Endometrium (tissue), 2 donors: ENCODE measurements around the gene EXOSC9.
"Not testable (repeated sequence)": the region's sequence is repeated elsewhere in the genome, so short reads cannot be mapped to it uniquely, and the experiment has no call there.

Source experiments
- FAIRE-seq: peaks from 2 replicates; lab custom pipeline; 2012; peaks lifted over from hg19 to GRCh38; lab: Jason Lieb, UNC
- donor health status: control.
- donor health status: control.

EXOSC9 gene, protein sequence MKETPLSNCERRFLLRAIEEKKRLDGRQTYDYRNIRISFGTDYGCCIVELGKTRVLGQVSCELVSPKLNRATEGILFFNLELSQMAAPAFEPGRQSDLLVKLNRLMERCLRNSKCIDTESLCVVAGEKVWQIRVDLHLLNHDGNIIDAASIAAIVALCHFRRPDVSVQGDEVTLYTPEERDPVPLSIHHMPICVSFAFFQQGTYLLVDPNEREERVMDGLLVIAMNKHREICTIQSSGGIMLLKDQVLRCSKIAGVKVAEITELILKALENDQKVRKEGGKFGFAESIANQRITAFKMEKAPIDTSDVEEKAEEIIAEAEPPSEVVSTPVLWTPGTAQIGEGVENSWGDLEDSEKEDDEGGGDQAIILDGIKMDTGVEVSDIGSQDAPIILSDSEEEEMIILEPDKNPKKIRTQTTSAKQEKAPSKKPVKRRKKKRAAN

DNA sequence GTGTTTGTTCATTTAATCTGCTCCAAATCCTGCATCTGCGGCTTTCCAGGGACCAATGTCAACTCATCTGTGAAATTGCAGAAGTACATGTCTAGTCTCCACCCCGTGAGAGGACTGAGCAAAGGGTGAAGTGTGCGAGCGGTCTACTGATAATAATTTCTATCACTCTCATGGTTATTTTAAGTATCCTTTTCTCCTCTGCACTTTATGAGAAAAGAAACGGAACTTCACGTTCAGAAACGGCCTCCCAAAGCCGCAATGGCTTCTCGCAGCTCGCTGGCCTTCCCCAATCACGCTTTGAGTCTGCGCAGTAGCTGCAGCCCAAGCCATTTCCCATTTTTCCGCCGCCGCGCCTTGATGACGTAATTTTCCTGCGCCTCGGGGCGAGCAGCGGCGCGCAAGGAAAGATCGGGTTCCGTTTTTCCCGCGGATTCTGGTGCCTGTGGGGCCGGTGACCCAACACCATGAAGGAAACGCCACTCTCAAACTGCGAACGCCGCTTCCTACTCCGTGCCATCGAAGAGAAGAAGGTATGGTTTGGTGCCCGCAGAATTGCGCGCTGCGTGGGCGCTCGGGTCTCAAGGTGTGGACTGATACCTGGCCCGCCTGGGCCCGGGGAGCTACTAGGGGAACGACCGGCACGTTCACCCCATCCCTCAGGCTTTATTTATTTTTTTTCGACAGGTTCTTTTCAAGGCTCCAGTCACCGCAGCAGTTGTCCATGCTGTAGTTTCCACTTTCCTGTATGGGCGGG is at the start of gene EXOSC9:
Gene EXOSC9, plus strand, starts transcription at position 363 of the 754 bp plus-strand sequence. Its CDS starts 102 bp downstream, at position 465.
- FAIRE-seq: peak; percentile 94

DNA sequence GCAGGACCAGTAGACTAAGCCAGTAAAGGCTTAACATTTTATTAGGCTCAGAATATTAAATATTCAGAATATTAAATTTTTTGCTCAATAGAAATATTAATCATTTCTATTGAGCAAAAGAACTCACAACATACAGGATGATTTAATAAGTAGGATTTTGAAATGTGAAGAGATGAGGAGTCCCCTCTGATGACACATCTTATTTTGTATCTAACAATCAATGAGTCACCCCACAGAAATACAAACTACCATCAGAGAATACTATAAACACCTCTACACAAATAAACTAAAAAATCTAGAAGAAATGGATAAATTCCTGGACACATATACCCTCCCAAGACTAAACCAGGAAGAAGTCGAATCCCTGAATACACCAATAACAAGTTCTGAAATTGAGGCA is 49.0 kb upstream of the EXOSC9 start:
- not testable (repeated sequence) for FAIRE-seq

DNA sequence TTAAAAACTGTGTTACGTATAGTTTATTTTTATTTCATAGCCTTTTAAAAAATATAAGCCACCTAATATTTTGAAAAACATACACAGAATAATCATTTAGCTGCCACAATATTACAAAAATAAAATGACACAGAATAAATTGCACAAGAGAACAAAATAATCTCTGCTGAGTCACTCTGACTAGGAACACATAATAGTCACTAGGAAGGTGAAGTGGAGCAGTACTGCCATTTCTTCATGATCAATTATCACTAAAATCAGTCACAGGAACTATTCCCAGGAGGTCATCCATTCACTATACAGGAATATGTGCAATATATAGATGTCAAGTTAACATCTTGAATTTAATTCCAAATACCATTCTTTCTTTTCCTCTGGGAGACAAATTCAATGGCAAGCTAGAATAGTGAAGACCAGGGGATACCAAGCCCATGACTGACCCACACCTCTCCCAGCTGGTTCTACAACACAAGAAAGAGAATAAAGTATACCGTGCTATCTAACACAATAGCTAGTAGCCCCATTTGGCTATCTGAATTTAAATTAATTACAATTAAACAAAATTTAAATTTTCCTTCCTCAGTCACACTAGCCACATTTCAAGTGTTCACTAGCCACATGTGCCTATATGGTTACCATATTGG is 42.1 kb upstream of the EXOSC9 start:
- no peak for FAIRE-seq

DNA sequence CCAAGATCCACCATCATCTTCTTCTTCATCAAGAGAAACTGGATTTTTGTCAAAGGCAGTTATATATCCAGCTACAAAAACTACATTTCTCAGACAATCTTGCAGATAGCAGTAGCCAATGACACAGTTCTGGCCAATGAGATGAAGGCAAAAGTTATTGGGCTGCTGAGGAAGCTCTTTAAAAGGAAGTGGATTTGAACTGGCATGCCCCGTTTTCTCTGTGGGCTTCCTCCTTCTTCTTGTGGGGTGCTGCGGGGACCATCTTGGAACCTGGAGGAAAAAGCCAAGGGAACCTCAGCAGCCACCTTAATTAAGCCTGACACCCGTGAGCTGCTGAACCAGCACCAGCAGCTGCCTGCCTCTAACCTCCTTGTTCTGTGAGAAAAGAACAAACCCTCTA is 40.9 kb upstream of the EXOSC9 start:
- FAIRE-seq: no peak

DNA sequence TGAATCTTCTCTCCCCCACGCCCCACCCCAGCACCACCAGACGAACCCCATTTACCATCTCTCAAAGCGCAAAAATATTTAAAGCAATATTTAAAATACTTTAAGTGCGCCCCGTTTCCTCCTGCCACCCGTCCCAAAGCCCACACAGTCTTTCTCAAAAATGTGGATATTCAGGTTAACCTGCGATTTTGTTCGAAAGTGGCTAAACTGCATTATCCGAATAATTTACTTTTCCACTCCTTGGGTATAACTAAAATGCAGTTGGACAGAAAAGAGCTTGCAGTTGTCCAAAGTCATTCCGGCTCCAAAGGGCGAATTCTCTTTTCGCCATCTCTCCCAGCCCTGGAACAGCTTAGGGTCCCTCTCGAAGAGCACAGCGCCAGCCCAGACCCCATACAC is 36.8 kb upstream of the EXOSC9 start:
- no peak for FAIRE-seq

DNA sequence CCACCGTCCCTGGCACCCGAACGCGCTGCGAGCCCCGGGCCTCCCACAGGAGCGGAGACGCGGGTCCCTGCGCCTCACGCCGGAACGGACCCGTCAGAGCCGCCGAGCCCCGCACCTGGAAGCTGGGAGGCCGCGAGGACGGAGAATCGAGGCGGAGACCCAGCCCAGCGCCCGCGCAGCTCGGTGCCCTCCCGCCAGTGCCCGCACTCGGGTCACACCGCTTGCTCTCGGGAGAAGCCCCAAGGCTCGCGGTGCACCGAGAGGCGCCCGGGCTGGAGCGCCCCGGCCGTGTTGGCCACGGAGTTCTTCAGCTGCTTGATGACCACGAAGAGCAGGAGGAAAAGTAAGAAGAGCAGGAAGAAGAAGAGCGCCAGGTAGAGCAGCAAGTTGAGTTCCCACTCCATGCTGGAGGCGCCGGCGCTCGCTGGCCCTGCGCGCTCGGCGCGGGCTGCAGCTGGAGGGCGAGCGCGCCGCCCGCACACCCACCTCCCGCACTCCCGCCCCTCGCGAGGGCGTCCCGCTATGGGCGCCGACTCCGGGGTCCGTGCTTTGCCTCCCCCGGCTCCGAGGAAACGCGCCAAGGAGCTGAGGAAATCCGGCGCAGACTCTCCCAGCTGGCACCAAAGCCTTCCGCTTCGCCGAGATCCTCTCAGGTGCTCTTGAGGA is 36.3 kb upstream of the EXOSC9 start, which contains the start of gene SMIM43:
Gene SMIM43, minus strand, starts transcription at position 463 of the 666 bp plus-strand sequence. Its CDS starts 59 bp downstream, at position 404.
- FAIRE-seq: no peak

DNA sequence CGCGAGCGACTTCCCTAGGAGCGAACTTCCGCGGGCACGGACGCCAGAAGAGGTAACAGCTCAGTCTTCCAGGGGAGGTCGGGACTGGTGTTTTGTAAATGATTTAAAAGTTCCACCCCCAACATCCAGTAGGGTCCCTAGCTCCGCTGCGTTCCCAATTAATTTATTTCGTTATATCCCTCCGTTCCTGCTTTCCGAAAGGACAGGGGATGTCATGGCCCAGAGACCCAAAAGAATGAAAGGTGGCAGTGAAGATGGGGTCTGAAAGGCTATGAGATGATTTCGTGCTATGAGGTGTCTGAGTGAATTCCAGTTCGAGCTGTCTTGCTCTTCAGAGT is 35.8 kb upstream of the EXOSC9 start:
- no peak for FAIRE-seq

DNA sequence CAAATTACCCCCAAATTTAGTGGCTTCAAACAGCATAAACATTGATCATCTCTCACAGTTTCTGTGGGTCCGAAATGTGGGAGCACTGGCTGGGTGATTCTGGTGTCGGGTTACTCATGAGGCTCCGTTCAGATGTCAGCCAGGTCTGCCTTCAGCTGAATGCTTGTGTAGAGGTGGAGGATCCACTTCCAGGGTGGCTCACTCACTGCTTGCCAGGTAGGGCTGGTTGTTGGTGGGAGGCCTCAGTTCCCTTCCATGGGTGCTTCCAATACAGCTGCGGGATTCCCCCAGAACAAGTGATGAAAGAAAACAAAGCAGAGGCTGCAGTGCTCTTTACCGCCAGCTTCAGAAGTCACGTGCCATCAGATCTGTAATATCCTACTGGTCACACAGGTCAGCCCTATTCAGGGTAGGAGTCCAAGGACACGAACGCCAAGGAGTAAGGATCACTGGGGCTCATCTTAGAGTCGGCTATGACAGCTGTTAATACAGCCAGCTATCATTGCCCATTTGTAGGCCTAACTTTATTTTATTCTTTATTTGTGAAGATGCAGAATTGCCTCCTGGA is 35.1 kb upstream of the EXOSC9 start:
- FAIRE-seq: no peak

DNA sequence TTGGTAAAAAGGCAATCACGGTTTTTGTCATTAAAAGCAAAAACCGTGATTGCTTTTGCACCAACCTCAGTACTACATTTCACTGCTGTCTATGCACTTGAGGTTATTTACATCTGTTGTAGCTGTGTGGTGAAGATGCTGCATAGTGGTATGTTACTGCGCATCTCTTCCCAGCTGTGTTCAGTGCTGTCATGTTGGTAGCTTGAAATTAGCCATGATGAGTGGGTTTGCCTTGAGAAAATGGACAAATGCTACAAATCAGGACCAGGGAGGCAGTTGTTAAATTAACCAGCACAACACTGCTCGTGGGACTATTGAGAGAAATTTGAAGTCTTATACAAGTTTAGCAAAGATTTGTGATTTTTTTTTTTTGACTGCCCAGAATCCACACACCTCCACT is 34.0 kb upstream of the EXOSC9 start:
- FAIRE-seq: no peak

DNA sequence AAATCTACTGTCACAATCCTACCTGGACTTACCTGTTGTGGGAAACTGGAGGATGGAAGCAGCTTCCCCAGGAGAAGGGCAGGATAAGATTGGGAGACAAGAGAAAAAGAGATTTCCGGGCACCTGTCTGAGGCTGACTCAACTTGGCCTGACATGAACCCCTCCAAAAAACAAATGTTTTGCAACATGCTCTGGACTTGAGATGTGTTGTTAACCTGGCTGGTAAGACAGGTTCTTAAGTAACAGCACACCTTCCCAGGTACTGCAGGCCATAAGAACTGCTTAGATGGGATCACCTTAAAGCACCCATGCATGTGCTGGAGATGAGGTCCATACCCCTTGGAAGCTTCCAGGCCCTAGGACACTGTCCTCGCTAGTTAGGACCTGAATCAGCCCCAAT is 31.8 kb upstream of the EXOSC9 start:
- no peak for FAIRE-seq

DNA sequence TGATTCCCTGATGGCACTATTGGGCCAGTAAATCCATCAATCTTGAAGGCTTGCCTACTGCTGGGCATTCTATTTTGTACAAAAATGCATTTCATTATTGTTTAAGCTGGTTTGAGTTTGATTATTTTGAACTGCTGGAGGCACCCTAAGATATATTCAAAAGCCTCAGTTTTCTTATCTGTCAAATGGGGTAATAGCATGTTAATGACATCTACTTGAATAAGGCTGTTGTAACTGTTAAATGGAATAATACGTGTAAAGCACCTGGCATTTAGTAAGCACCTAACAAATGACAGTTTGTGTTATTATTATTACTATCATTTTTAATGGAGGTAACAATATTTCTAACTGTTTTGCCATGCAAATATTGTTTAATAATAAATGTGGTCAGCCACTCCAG is 29.3 kb upstream of the EXOSC9 start:
- no peak for FAIRE-seq

DNA sequence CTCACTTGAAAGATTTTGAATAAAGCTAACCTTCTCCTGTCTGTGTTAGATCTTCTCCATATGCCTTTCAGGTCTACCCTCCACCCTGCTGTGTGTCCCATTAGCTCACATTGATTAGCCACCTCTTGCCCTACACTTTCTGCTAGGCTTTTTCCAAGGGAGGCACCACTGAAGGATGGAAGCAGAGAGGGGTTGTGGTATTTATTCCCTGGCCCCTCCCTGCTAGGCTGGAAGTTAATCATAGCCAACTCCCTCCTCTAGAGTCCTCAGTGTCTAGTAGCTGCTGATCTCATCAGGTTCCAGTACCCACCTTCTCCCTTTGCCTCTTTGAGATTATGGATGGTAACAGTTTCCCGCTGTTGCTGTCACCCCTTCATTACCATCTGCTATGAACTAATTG is 27.2 kb upstream of the EXOSC9 start:
- no peak for FAIRE-seq

DNA sequence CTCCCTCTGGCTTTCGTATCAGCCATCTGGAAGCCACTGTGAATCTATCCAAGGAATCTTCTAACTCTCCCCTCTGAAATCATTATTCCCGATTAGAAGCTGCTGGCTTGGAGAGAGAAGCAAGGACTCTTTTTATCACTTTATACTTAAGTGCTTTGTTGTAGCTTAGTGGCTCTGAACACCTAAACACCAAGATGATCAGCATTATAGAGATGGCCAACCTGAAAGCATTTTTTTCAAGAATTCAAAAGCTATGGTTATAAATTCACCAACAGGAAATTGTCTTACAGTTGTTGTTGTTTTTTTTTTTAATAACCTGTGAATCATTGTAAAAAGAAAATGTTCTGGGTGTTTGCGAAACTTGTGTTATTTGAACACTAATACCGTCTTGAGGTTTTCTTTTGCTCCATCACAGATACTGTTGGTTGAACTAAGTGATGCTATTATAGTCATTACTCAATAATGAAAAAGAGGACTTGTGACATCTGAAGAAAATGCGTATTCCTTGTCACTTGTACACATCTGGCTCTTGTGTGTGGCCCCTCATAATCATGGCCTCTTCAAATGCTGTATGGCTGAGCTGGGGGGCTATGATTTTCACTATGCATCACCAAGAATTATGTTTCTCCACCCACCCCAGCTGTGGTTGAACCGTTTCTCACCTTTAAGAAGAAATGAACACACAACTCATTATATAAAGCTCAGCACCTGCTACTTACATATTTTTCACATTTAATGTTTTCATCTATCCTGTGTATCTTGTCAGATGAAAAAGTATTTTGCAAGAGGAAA is 24.3 kb upstream of the EXOSC9 start:
- no peak for FAIRE-seq

DNA sequence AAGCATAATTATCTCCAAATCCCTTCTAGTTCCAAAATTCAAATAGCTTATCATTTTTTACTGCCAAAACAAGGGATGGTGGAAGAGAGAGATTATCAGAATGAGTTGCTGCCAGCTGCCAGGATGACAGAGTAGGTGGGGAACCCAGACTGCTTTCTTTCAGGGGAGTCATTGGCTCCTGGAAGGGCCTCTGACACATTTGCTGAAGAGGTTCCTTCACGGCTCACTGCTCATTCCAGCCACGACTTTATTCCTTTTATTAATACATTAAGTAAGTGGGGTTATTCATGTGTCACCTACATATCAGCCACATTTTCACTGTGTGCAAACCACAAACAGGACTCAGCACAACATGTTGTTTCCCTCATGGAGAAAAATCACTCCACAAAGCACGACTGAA is 23.5 kb upstream of the EXOSC9 start:
- FAIRE-seq: no peak

DNA sequence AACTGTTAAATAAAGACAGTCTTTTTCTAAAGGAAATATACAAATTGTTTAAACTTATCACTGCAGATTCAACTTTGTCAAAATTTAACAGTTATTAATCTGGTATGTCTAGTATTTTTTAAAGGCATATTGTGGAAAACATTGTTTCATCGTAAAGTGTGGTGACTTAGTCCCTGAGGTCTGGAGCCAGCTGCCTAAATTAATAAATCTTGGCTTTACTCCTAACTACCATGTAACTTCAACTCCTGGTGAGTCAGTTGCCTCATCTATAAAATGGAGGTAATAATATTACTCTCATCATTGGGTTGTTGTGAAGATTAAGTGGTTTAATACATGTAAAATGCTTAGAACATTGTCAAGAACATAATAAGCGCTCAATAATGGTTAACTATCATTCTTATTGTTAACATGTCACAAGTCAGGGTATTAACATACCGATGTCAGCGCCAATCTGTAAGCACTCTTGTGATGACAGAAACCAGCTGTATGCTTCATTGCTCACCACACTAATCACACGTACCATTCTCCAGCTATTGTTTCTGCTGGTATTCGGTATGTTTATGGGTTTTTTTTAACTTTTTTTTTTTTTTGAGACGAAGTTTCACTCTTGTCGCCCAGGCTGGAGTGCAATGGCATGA is 22.0 kb upstream of the EXOSC9 start:
- no peak for FAIRE-seq

DNA sequence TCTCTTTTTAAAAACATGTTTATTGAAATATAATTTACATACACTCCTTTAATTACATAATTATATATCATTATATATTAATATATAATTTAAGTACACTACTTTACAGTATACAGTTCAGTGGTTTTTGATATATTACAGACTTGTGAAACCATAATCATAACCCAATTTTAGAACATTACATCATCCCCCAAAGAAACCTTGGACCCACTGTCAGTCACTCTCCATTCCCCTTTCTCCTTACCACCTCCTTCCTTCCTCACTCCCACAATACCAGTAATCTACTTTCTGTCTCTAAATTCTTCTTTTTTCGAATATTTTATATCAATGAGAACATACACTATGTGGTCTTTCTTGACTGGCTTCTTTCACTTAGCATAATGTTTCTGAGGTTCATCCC is 17.9 kb upstream of the EXOSC9 start:
- FAIRE-seq: no peak

DNA sequence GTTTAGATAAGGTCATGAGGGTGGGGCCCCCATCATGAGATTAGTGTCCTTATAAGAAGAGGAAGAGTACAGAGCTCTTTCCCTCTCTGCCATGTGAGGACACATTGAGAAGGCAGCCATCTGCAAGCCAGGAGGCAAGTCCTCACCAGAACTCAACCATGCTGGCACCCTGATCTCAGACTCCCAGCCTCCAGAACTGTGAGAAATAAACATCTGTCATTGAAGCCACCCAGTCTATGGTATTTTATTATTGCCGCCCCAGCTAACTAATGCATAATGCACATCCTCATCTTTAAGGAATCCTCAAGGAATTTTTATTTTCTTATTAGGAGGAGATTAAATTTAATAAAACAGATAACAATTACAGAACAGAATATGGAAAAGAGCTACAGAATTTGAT is 16.7 kb upstream of the EXOSC9 start:
- no peak for FAIRE-seq

DNA sequence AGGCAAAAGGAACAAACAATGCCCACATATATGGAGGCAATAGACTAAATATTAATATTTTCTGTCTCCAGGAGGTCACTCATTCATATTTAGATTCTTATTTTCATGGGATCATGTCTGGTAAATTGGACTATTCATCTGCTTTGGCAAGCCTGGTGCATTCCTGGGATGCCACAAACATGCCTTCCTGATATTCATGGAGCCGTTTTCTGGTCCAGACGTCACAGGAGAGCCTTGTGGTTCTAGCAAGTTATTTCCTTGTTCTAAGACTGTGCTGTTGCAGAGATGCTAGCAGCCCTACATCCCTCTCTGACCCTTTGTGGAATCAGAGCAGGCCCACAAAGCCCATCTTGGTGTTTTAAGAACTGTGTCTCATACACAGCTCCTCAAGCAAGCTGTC is 16.1 kb upstream of the EXOSC9 start:
- no peak for FAIRE-seq

DNA sequence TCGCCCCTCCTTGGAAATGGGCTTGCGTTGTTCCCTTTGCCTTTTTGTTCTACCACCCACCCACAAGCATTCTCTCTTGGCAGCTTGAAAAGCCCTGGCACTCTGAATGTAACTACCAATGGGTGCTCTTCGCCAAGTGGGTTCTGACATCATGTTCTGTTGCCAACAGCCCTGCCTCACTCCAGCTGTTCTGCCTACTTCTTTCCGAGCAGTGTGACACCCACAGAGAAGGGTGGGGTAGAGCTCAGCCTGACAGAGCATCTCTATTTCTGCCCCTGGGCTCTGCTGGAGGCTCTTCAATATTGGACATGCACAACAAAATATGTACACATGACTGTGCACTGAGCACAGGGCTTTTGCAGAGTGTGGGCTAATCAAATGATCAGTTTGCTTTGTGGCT is 15.6 kb upstream of the EXOSC9 start:
- no peak for FAIRE-seq

DNA sequence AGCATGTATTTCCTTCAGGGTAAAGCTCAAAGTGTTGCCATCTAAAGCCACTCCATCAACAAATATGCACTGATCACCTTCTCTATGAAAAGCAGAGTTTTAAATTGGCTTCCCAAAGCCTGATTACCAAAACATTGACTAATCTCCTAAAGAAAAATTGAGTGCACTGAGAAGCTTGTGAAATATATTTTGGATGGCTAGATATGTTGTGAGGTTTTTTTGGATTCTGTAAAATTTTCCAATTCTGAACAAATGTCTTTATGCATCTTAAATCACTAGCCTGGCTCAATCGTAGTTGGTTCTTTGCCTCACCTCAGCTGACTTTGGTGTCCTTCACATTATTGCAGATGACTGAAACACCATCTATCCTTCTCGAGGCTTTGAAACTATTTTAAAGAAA is 14.9 kb upstream of the EXOSC9 start:
- FAIRE-seq: no peak

DNA sequence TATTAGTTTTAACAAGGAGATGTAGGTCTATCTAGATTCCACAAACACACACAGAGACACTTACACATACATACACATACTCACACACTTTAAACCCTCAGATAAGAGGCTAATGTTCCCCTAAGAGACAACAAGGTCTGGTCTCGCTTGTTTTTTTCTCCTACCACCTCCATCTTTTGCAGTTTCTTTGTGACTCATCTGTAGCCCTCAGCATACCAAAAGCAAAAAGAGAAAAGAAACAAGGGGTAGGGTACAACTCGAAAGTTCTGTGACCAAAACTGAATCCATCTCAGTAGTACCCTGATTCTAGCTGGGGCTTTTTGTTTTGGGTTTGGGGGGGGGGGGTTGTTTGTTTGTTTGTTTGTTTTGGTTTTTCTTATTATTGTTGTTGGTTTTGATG is 12.2 kb upstream of the EXOSC9 start:
- FAIRE-seq: no peak
